COLO829 (cell line): Measurements from ENCODE around the gene STAG3.
"Not testable (repeated sequence)": the region's sequence is repeated elsewhere in the genome, so short reads cannot be mapped to it uniquely, and the experiment has no call there.

ENCODE experiments used
- DNase-seq: peaks from one replicate; pipeline ENCODE4 v3.0.0; 2012; ENCODE audit warnings: low spot score

STAG3 gene

DNA sequence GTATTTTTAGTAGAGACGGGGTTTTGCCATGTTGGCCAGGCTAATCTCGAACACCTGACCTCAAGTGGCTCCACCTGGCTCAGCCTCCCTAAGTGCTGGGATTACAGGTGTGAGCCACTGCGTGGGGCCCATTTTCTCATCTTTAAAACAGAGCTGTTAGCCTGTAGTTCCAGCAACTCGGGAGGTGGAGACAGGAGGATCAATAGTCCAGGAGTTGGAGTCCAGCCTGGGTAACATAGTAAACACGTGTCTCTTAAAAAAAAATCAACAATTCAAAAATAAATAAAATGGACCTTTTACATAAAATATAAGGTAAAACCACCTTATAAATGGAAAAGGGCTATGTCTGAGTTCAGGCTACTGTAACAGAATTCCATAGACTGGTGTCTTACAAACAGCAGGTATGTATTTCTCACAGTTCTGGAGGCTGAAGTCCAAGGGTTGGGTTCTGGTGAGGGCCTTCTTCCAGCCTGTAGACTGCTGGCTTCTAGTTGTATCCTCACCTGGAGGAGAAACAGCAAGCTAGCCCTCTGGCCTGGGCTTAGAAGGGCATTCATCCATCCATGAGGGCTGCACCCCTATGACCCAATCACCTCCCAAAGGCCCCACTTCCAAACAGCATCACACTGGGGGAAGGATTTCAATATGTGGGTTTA lies 35.0 kb downstream of the STAG3 start:
- DNase-seq: no peak

DNA sequence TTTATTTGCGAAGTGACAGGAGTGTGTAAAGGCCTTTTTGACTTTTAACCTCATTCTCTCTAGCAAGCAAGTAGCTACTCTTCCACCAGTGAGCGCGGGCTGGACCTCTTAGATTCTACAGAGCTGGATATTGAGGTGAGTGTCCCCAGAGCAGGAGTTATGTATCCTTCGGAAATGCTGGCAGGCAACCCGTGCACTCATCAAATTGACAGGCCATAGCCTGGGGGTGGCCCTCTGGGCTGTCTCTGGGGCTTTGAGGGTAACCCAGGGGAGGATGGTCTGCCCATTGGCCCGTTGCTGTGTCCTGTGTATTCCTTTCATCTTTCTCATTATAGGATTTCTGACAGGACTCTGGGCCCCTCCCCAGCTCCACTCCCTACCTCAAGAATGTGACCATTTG lies 36.0 kb downstream of the STAG3 start:
- DNase-seq: no peak

DNA sequence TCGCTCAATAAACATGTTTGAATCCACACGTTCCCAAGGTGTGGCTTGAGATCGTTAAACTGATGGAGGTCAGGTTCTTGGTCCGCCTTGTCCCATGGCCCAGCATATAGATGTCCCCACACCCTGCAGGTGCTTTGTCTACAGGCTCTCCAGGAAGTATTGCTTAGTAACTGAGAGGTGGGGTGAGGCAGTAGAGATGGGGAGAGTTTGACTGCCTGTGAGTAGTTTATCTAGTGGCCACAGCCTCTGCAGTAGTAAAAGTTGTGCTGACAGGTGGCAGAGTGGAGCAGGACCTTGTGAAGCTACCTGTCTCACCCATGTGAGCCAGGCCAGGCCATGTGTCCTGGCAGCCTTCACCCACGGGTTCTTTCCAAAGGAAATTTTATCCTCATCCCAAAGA lies 36.6 kb downstream of the STAG3 start:
- not testable (repeated sequence) for DNase-seq

DNA sequence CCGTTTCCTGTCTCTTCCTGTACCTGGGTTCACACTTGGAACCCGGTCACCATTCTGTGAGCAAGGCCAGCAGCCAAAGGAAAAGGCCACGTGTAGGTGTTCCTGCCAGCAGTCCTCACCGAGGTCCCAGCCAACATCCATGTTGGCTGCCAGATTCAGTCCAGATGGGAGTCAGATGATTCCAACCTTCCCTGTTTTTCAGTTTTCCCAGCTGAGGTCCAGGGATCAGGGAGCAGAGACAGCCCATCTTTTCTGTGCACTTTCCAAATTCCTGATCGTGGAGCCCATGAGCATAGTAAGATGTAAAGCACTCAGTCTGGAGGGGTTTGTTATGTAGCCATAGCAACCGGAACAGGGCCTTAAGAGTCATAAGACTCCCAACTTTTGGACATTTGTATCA lies 38.2 kb downstream of the STAG3 start:
- no peak for DNase-seq

DNA sequence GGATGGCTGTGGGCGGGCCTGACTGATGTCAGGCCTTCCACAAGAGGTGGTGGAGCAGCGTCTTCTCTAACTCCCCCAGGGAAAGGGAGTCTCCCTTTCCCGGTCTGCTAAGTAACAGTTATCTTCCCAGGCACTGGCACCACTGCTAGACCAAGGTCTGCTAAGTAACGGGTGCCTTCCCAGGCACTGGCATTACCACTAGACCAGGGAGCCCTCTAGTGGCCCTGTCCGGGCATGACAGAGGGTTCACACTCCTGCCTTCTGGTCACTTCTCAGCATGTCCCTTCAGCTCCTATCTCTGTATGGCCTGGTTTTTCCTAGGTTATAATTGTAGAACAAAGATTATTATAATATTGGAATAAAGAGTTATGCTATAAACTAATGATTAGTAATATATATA lies 40.2 kb downstream of the STAG3 start:
- DNase-seq: not testable (repeated sequence)

DNA sequence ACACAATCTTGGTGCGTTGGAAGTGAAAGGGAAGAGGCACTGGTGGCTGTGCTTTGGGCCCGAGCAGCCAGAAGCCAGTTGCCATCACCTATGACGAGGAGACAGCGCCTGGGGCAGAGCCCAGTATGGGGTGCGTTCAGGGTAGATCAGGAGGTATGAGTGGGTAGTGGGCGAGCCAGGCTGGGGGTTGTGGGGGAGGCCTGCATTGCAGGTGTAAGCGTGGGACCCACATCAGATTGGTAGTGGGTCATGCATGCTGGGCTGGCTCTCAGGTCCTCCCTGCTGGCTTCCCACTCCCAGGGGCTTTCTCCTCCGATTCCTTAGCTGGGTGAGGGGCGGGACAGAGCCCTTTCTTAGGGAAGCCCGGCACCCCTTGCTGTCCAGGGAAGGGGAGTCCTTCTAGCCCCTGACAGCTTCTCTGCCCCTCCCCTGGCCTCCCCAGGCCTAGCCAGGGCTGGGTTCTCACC lies 41.6 kb downstream of the STAG3 start:
- DNase-seq: no peak

DNA sequence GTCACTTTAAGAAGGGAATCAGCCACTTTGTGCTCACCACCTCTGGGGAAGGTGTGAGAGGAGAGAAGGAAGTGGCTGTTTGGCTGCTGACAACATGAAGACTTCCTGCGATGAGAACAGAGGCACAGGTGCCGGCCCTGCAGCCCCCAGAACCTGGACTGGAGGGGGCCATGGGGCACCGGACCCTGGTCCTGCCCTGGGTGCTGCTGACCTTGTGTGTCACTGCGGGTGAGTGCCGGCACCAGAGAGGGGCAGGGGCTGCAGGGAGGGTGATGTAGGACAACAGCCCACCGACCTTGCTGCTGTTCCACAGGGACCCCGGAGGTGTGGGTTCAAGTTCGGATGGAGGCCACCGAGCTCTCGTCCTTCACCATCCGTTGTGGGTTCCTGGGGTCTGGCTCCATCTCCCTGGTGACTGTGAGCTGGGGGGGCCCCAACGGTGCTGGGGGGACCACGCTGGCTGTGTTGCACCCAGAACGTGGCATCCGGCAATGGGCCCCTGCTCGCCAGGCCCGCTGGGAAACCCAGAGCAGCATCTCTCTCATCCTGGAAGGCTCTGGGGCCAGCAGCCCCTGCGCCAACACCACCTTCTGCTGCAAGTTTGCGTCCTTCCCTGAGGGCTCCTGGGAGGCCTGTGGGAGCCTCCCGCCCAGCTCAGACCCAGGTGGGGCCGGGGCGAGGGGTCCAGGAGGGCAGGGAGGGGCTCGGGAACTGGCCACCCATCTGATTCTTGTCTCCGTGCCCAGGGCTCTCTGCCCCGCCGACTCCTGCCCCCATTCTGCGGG lies 42.3 kb downstream of the STAG3 start, which contains the start of gene PVRIG:
Gene PVRIG (plus strand): TSS at position 149 of the 785 bp plus-strand sequence. CDS start 22 bp downstream, at position 171.
- not testable (repeated sequence) for DNase-seq

DNA sequence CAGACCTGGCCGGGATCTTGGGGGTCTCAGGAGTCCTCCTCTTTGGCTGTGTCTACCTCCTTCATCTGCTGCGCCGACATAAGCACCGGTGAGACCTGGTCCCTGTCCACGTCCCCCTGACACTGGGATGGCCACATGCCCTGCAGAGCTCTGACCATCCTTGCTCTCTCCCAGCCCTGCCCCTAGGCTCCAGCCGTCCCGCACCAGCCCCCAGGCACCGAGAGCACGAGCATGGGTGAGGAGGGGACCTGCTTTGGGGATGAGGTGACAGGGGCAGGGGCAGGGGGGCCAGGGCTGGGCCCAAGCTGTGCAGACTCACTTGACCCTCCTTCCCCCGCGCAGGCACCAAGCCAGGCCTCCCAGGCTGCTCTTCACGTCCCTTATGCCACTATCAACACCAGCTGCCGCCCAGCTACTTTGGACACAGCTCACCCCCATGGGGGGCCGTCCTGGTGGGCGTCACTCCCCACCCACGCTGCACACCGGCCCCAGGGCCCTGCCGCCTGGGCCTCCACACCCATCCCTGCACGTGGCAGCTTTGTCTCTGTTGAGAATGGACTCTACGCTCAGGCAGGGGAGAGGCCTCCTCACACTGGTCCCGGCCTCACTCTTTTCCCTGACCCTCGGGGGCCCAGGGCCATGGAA lies 43.0 kb downstream of the STAG3 start:
- no peak for DNase-seq

DNA sequence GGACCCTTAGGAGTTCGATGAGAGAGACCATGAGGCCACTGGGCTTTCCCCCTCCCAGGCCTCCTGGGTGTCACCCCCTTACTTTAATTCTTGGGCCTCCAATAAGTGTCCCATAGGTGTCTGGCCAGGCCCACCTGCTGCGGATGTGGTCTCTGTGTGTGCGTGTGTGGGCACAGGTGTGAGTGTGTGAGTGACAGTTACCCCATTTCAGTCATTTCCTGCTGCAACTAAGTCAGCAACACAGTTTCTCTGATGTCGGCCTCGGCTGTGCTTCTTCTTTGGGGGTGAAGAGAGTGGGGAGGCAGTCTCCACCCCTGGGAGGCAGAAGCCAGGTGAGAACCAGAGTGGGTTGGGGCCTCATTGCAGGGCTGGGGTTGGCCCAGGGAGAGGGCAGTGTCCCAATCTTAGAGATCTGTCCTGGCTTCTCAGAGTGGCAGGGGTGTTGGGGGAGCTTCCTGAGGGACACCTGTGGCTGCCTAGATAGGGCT lies 43.6 kb downstream of the STAG3 start:
- DNase-seq: no peak

DNA sequence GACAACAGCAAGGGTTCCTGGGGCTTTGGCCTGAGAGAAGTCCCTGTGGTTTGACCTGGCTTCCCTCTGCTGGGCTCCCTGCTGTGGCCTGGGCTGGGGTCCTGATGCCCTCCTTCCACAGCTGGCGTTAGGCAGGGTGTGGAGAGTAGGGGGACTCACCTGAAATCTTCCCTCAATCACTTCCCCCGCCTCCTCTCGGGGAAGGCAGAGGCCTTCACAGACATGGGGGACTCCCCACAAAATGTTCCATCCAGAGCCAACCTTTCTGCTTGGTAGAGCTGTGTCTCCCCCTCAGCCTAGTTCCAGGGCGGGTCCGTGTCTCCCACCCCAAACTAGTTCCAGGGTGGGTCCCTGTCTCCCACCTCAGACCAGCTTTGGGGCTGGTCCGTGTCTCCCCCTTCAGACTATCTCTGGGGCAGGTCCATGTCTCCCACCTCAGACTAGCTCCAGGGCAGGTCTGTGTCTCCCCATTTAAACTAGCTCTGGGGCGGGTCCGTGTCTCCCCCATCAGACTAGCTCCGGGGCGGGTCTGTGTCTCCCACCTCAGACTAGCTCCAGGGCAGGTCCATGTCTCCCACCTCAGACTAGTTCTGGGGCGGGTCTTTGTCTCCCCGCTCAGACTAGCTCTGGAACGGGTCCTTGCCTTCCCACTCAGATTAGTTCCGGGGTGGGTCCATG lies 44.2 kb downstream of the STAG3 start:
- DNase-seq: no peak

DNA sequence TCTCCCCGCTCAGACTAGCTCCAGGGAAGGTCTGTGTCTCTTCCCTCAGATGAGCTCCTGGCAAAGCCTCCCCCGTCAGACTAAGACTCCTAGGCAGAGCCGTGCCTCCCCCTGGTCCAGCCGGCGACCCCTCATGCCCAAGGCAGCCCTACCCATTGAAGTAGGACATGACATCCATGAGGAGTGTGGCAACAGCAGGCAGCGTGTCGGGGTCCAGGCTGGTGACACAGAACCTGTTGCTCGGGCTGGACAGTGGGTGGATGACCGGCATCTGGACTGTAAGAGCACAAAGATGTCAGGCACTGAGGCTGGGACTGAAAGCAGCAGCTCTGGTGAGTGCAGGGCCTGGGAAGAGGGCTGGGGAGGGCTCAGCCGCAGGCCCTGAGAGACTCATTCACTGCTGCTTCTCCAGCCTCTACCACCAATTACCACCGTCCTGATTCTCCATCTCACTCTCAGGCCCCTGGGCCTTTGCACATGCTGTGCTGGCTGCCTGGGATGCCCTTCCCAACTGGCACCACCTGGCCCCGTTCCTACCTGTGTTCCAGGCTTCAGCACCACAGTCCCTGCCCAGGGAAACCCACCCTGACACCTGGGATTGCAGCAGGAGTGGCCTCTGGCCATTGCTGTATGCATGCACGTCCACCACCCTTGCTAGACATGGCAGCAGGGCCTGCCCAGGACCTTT lies 44.9 kb downstream of the STAG3 start:
- DNase-seq: no peak

DNA sequence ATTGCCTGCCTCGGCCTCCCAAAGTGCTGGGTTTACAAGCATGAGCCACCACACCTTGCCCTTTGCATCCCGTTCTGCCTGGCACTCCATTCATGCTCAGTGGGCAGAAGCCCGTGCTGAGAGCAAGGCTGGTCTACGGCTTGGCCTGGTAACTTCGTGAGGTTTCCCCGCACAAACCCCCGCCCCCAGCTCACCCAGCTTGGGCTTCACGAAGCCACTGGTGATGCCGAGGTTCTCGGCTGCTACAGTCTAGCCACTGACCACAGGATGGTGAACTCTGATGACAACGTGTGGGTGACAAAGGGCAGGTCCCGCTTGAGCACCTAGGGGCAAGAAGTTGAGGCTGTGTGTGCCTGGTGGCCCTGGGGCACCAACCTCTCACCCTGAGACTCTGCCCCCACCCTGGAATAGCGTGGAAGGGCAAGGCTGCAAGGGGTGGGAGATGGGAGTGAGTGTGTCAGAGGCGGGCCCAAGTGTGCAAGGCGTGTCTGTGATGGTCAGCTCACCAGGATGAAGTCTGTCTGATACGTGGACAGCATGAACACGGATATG lies 45.7 kb downstream of the STAG3 start:
- DNase-seq: not testable (repeated sequence)

DNA sequence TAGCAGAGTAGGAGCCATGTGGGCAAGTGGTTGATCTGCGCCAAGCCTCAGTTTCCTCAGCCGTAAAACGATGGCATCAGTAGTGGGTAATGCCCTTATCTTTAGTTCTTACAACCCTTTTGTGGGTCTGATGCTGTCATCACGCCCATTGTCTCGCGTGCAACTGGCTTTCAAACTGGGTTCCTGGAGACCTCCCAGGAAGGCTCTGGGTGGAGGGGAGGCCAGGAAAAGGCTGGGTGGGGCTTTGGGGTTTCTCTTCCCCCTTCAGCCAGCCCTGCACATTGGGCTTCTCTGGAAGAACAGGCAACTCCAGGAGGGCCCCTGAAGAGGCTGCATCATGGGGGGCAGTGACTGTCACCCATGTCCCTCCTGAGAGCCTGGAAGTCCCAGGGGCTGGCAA lies 47.2 kb downstream of the STAG3 start:
- not testable (repeated sequence) for DNase-seq

DNA sequence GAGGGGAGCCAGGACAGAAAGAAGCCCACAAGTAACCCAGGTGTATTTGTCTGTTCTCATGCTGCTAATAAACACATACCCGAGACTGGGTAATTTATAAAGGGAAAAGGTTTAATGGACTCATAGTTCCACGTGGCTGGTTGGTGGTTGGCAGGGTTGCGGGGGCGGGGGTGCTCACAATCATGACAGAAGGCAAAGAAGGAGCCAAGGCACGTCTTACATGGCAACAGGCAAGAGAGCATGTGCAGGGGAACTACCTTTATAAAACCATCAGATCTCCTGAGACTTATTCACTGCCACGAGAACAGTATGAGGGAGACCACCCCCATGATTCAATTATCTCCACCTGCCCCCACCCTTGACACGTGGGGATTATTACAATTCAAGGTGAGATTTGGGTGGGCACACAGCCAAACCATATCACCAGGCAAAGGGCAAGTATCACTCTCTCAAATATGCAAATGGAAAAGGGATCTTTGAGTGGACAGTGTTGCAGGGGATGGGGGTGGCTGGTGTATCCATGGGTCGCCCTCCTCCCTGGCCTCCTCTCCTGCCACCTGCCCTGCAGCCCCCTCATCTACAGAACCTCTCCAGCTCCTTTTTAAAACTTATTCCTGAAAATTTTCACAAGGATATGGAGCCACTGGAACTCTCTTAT lies 57.1 kb downstream of the STAG3 start:
- not testable (repeated sequence) for DNase-seq

DNA sequence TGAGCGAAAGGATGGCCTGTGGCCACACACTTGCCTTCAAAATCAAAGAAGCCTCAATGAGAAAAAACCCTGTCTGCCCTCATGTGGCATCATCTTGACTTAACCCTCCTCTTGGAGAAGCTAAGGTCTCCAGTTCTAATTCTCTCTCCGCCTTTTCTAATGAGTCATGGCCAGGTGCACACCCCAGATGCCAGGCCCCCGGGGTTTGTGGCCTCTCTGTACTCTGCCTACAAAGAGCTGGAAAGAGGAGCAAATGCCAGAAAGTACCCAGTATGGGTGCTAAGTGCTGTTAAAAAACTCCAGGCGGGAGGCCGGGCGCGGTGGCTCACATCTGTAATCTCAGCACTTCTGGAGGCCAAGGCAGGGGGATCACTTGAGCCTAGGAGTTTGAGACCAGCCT lies 62.3 kb downstream of the STAG3 start:
- DNase-seq: not testable (repeated sequence)

DNA sequence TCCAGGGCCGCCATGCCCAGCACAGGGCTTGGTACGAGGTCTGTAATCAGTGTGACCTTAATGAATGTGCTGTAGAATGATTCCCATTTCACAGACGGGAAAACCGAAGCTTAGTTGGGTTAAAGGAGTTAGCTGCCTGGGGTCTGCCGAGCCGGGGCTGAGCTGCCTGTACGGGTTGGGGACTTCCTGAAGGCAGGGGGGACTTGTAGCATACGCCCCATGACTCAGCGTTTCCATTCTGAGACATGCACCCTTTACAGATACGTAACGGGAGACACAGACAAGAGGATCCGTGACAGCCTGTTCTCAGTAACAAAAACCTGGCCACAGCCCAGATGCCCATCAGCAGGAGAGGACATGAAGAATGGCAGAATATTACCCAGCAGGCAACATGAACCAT lies 65.7 kb downstream of the STAG3 start:
- not testable (repeated sequence) for DNase-seq

DNA sequence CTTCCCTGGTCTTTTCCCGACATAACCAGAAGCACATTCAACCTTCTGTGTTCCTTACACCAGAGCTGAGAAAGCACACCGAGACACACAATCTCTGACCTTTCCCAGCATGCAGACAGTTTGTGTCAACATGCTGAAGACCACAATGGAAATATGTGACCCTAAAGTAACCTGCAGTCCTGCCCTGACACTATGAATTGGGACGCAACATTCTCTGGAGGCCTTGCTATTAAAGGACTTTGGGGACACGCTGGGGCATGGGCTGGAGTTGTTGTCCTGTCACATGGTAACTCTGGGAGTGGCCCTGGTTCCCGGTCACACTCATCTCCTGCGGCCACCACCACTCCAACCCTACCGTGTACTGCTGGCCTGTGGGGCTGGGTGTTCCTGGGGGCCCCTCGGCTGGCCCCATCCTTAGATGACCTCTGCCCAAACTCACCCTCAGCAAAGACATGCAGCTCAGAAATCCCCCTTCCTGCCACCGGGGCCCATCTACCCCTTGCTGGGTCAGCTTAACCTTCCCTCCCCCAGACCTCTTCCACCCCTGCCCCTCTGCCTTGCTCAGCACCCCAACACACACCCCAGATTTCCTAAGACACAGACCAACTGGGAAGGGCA lies 67.4 kb downstream of the STAG3 start:
- DNase-seq: not testable (repeated sequence)

DNA sequence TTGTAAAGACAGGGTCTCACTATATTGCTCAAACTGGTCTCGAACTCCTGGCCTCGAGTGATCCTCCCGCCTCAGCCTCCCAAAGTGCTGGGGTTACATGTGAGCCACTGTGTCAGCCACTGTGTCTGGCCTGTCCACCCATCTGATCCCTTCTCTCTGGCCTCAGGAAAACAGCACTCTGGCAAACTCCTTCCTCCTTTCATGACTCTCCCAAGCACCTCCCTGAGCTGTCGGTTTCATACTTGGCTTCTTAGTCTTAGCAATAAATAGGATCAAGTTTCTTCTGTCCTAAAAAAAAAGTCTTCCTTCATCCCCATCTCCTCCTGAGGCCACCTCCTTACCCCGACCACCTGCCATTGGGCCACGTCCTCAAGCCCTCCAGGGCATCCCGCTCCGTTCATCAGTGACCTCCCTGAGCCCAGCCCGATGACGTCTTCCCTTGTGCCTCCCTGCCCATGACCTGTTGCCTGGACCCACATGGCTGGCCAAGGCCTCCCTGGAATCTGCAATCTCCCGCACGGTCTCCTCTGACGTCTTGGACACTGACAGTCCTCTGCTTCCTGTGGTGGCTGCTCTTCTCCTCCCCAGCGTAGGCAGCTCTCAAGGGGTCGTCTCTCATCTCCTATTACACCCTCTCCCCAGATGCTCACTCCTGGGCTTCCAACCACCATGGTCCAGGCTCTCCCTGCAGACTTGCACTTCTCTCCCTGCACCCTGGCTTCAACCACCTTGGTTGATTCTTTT lies 68.6 kb downstream of the STAG3 start:
- DNase-seq: not testable (repeated sequence)

DNA sequence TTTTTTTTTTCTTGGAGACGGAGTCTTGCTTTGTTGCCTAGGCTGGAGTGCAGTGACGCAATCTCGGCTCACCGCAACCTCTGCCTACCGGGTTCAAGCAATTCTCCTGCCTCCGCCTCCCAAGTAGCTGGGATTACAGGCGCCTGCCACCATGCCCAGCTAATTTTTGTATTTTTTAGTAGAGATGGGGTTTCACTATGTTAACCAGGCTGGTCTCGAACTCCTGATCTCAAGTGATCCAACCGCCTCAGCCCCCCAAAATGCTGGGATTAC lies 69.1 kb downstream of the STAG3 start:
- not testable (repeated sequence) for DNase-seq
